Raji (cell line): ENCODE measurements around the gene PATZ1.

ENCODE experiments used
- POLR2A ChIP-seq: IDR thresholded peaks from 2 replicates; pipeline ENCODE4 v1.6.1; 2011; ENCODE audit warnings: low read depth, low read length, control low read depth; ENCODE audit not compliant: insufficient read depth

The PATZ1 gene

GRCh38 chr22:31346255-31346732 is at the start of gene PATZ1:
TSS of gene PATZ1 (minus strand) at chr22:31346346. CDS start at chr22:31345602, 744 bp downstream.
- no peak for TF ChIP-seq POLR2A

DNA sequence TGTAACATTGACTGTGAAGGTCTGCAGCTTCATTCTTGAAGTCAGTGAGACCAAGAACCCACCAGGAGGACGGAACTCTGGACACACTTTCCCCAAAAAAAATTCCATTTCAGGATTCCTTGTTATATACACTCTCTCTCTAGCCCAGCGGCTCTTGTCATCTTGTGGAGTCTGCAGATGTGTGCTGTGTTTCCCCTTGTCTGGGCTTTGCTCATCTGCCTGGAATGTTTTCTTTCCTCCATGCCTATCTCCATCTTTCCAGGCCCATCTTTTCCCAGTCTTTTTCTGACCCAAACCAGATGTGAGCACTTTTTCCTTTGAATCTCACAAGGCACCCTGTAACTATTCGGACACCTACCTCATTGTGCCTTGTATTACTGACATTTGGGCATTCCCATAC is 48.2 kb upstream of the PATZ1 start:
- no peak for TF ChIP-seq POLR2A

- no peak for TF ChIP-seq POLR2A
These were observed 47.7 kb upstream of the PATZ1 start for GRCh38 chr22:31393893-31394292.

GRCh38 chr22:31378123-31378522 is 32.0 kb upstream of the PATZ1 start:
- TF ChIP-seq POLR2A: no peak

DNA sequence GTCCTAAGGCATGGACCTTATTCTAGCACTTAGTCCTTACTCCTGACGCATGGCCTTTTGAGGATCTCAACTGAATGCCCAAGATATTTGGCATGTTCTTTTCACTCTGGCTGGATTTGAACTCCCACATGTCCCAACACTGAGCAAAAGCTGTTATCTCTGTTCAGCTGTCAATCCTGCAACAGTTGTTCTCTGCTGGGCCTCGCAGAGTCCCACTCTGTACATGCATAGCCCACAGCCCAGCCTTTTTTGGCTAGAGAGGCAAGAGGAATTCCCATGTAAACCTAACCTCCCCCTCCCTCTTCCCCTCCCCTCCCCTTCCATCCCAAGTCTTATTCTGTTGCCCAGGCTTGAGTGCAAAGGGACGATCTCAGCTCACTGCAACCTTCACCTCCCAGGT is 31.5 kb upstream of the PATZ1 start:
- TF ChIP-seq POLR2A: no peak

- TF ChIP-seq POLR2A: no peak
These were observed 21.3 kb upstream of the PATZ1 start for GRCh38 chr22:31367426-31367825.

DNA sequence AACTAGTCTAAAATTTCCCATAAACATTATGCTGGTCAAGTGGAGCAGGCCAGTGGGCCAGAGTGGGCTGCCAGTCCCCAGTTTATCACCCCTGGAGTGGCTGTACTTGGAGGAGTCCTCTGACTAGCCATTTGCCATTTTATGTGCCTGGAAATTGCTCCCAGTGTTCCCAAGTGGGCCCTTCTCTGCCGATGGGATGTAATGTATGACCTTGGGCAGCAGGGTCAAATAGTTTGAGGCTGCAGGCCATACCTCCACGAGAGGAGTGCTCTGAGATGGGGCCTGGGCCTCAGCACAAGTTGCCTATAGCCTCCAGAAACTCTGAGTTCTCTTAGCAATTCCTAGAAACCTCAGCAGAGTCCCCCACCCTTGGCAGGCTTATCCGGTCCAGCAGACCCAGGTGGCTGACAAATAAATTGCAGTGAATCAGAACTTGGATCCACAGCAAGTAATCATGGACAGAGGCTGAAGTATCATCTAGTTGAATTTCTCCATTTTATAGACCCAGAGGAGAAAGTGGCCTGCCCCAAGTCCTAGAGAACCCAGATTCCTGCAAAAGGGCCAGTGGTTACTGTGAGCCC is 17.8 kb upstream of the PATZ1 start:
- no peak for TF ChIP-seq POLR2A

DNA sequence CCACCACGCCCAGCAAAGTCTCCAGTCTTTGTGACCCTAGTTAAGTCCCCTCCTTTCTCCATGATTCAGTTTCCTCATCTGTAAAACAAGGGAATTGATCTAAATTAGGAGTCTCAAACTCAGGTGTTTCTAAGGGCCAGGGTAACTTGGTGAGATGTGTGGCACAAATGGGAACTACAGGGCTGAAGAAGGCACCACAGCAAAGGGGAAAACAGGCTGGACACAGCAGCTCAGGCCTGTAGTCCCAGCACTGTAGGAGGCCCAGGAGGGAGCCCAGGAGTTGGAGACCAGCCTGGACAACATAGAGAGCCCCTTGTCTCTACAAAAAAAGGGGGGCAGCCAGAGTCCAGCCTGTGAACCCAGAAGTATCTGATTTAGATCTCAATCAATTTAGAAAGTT is 15.6 kb upstream of the PATZ1 start:
- no peak for TF ChIP-seq POLR2A

- TF ChIP-seq POLR2A: no peak
These were observed 13.9 kb upstream of the PATZ1 start for GRCh38 chr22:31360029-31360428.

DNA sequence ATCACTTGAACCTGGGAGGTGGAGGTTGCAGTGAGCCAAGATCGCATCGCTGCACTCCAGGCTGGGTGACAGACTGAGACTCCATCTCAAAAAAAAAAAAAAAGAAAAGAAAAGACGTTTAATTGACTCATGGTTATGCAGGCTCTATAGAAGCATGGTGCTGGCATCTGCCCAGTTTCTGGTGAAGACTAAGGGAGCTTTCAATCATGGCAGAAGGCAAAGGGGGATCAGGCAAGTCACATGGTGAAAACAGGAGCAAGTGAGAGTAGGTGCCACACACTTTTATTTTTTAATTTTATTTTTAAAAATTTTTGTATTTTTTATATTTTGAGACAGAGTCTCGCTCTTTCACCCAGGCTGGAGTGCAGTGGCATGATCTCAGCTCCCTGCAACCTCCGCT is 8.4 kb upstream of the PATZ1 start:
- TF ChIP-seq POLR2A: no peak

DNA sequence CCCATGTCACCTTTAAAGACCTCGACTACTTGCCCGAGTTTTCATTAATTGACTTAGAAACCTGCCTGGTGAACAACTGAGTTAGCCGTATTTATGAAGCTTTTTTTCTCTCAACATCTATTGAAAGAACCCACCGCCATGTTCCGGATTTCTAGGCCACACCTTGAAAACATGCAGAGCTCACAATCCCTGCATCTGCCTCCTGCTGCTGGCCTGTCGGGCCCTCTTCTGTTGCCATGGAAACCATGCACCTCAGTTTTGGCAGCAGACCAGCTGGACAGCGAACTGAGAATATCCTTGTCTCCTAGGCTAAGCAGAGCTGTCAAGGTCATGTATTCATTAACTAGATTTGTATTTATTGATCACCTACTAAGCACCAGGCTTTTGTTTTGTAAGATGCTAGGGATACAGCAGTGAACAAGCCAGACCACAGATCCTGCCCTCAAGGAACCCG is 4.3 kb upstream of the PATZ1 start:
- no peak for TF ChIP-seq POLR2A

DNA sequence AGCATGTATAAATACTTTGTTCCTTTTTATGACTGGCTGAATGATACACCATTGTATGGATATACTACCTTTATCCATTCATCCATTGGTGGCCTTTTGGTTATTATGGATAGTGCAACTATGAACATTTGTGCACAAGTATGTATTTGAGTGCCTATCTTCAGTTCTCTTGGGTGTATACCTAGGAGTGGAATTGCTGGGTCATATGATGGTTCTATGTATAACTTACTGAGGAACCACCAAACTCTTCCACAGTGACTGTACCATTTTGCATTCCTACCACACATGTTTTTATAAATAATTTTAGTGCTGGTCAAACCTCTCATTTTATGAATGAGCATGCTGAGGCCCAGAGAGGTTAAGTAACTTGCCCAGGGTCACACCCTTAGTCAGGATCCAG is 3.8 kb upstream of the PATZ1 start:
- no peak for TF ChIP-seq POLR2A

DNA sequence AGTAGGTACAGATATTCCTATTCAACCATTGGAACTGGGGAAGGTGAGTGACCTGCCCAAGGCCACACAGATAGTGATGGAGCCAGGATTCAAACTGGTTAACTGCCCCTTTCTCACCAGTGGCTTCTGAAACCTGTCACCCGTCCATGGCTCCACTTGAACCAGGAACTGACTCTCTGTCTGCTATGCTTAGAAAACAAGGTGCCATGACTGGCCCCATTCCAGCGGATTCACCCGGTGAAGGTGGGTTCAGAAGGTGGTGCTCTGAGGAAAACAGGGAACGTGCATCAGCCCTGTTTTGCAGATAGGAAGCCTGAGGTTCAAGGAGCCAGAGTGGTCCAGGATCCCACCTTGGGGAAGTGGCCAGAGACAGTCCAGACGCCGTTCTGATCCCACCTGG is 2.6 kb upstream of the PATZ1 start:
- no peak for TF ChIP-seq POLR2A

GRCh38 chr22:31347251-31348008 is 1.3 kb upstream of the PATZ1 start:
- peak; percentile 64 for TF ChIP-seq POLR2A

GRCh38 chr22:31346733-31347250 is 646 bp upstream of the PATZ1 start:
- peak; percentile 55 for TF ChIP-seq POLR2A
